ENCODE data around the gene LGI4. TPM values are rescaled to one million over a fixed set of nuclear protein-coding genes. Genes with fewer than 3 reads are reported as not detected.

LGI4 gene
- total and polyA plus RNA-seq, 4 donors = 0.18 to 1.5 (median 1.1) TPM

GRCh38 chr19:35144259-35144599 lies 9.4 kb upstream of the LGI4 start:
- H3K4me3 ChIP-seq (ENCODE audit: low read depth in 1 of 3, low read length in 3 of 3) = no peak overlapping the region
- no peaks in the 10 kb centered on the region for H3K27me3 ChIP-seq (ENCODE audit: control insufficient read depth in 4 of 4, insufficient read depth in 4 of 4, low read length in 3 of 4)
- H3K9ac ChIP-seq (ENCODE audit: low read depth in 1 of 2, low read length in 2 of 2) = no peak overlapping the region
- peaks cover 5 to 22% (median 15%) of the 10 kb centered on the region in 4 donors for H3K4me1 ChIP-seq (ENCODE audit: control insufficient read depth in 4 of 4, insufficient read depth in 4 of 4, low read length in 3 of 4)
- no peak overlapping the region for H3K27ac ChIP-seq (ENCODE audit: low read depth in 1 of 2, low read length in 2 of 2)
- no peaks in the 10 kb centered on the region for H3K9me3 ChIP-seq (ENCODE audit: control insufficient read depth in 4 of 4, low read length in 3 of 4)
- 72% methylated on average over 6 of the region's 6 CpGs for WGBS
- no peaks in the 10 kb centered on the region for H3K36me3 ChIP-seq (ENCODE audit: control insufficient read depth in 4 of 4, insufficient read depth in 3 of 4, low read depth in 1 of 4, low read length in 3 of 4)
- no peak for DNase-seq (ENCODE audit: low spot score)
- TF ChIP-seq FOXA1 (IDR thresholded peaks at IDR 0.05) (no peak), HNF4A (conservative IDR thresholded peaks at IDR 0.05) (no peak), EGR1 (IDR thresholded peaks at IDR 0.05; ENCODE audit: low read depth in 2 of 2) (no peak), NR2F2 (IDR thresholded peaks at IDR 0.05) (no peak), RAD21 (IDR thresholded peaks at IDR 0.05) (no peak), GABPA (IDR thresholded peaks at IDR 0.05 in 1 of 2, conservative IDR thresholded peaks at IDR 0.05 in 1 of 2) (no peak), ZBTB33 (IDR thresholded peaks at IDR 0.05) (no peak), REST (IDR thresholded peaks at IDR 0.05) (no peak), HNF4G (IDR thresholded peaks at IDR 0.05) (no peak), ATF3 (IDR thresholded peaks at IDR 0.05) (no peak), SP1 (IDR thresholded peaks at IDR 0.05) (no peak), CTCF (IDR thresholded peaks at IDR 0.05; ENCODE audit: low read depth, low read length, missing input control) (no peak), JUND (IDR thresholded peaks at IDR 0.05) (no peak), MAX (IDR thresholded peaks at IDR 0.05) (no peak), YY1 (IDR thresholded peaks at IDR 0.05) (no peak), FOXA2 (IDR thresholded peaks at IDR 0.05) (no peak), TAF1 (conservative IDR thresholded peaks at IDR 0.05) (no peak)

GRCh38 chr19:35143818-35144217 lies 9.0 kb upstream of the LGI4 start:
- Histone ChIP-seq H3K4me1 (ENCODE audit: control insufficient read depth in 4 of 4, insufficient read depth in 4 of 4, low read length in 3 of 4) (peaks cover 5 to 23% (median 16%) of the 10 kb centered on the region in 4 donors), H3K27me3 (ENCODE audit: control insufficient read depth in 4 of 4, insufficient read depth in 4 of 4, low read length in 3 of 4) (no peaks in the 10 kb centered on the region), H3K4me3 (ENCODE audit: low read depth in 1 of 3, low read length in 3 of 3) (no peak overlapping the region), H3K36me3 (ENCODE audit: control insufficient read depth in 4 of 4, insufficient read depth in 3 of 4, low read depth in 1 of 4, low read length in 3 of 4) (no peaks in the 10 kb centered on the region), H3K27ac (ENCODE audit: low read depth in 1 of 2, low read length in 2 of 2) (no peak overlapping the region), H3K9me3 (ENCODE audit: control insufficient read depth in 4 of 4, low read length in 3 of 4) (no peaks in the 10 kb centered on the region), H3K9ac (ENCODE audit: low read depth in 1 of 2, low read length in 2 of 2) (no peak overlapping the region)
- no peak for TF ChIP-seq NR2F2 (IDR thresholded peaks at IDR 0.05)
- TF ChIP-seq RAD21 (IDR thresholded peaks at IDR 0.05) = no peak
- TF ChIP-seq FOXA2 (IDR thresholded peaks at IDR 0.05) = no peak
- TF ChIP-seq RXRA (IDR thresholded peaks at IDR 0.05) = no peak
- TF ChIP-seq TAF1 (conservative IDR thresholded peaks at IDR 0.05) = no peak
- no peak for TF ChIP-seq ATF3 (IDR thresholded peaks at IDR 0.05)
- TF ChIP-seq MAX (IDR thresholded peaks at IDR 0.05) = no peak
- TF ChIP-seq EGR1 (IDR thresholded peaks at IDR 0.05; ENCODE audit: low read depth in 2 of 2) = no peak
- no peak for TF ChIP-seq ZBTB33 (IDR thresholded peaks at IDR 0.05)
- DNase-seq (ENCODE audit: low spot score) = no peak
- WGBS = 84% methylated on average over 3 of the region's 3 CpGs
